GM23338 (cell line): ENCODE data around the gene CCDC186. TPM values are rescaled to one million over a fixed set of nuclear protein-coding genes. Genes with fewer than 3 reads are reported as not detected.

Experiments
- ATAC-seq: fragments of 200-7000 bp; cut with Tn5 transposase; 3 replicates; pipeline ENCODE4 v1.9.1; 2020
- DNase-seq: peaks from one replicate; pipeline ENCODE4 v3.0.0-alpha.2; 2015; ENCODE audit warnings: low spot score
- H2AFZ ChIP-seq: fragments of 200-600 bp; sonication (generic); 2 replicates; pipeline ENCODE4 v1.8.0; 2016; ENCODE audit warnings: antibody characterized with exemption, mild to moderate bottlenecking, moderate library complexity
- H3F3A ChIP-seq: fragments of 200-600 bp; sonication (generic); replicated peaks from 2 replicates; pipeline ENCODE4 v1.8.0; 2017; ENCODE audit warnings: antibody characterized with exemption, mixed run types, low read depth
- H3K27ac ChIP-seq: fragments of 200-600 bp; sonication (generic); 2 replicates; pipeline ENCODE4 v1.6.1; 2016; ENCODE audit warnings: low read depth
- H3K27me3 ChIP-seq: fragments of 200-600 bp; sonication (generic); 2 replicates; pipeline ENCODE4 v1.8.0; 2016; ENCODE audit warnings: mild to moderate bottlenecking, mixed run types, moderate library complexity; ENCODE audit not compliant: insufficient read depth
- H3K36me3 ChIP-seq: fragments of 200-600 bp; sonication (generic); 2 replicates; pipeline ENCODE4 v1.8.0; 2016; ENCODE audit warnings: mild to moderate bottlenecking; ENCODE audit not compliant: insufficient read depth
- H3K4me1 ChIP-seq: fragments of 200-600 bp; sonication (generic); 2 replicates; pipeline ENCODE4 v1.8.0; 2016; ENCODE audit warnings: mild to moderate bottlenecking, moderate library complexity; ENCODE audit not compliant: insufficient read depth
- H3K4me2 ChIP-seq: fragments of 200-600 bp; sonication (generic); 2 replicates; pipeline ENCODE4 v1.7.1; 2017; ENCODE audit warnings: mixed run types
- H3K4me3 ChIP-seq: fragments of 200-600 bp; sonication (generic); 2 replicates; pipeline ENCODE4 v1.6.1; 2016; ENCODE audit warnings: mixed run types
- H3K79me2 ChIP-seq: fragments of 200-600 bp; sonication (generic); replicated peaks from 2 replicates; pipeline ENCODE4 v1.8.0; 2017; ENCODE audit warnings: mild to moderate bottlenecking; ENCODE audit not compliant: insufficient read depth
- H3K9me2 ChIP-seq: fragments of 200-600 bp; sonication (generic); 2 replicates; pipeline ENCODE4 v1.8.0; 2017; ENCODE audit not compliant: insufficient read depth
- H4K20me1 ChIP-seq: fragments of 200-600 bp; sonication (generic); replicated peaks from 2 replicates; pipeline ENCODE4 v1.8.0; 2017; ENCODE audit warnings: mild to moderate bottlenecking; ENCODE audit not compliant: insufficient read depth
- H3K27ac Mint-ChIP-seq: 2 replicates; pipeline ENCODE4 v1.8.0; 2020; ENCODE audit warnings: inconsistent platforms, mild to moderate bottlenecking, moderate library complexity, mixed read lengths
- H3K27me3 Mint-ChIP-seq: 3 replicates; pipeline ENCODE4 v1.8.0; 2022; ENCODE audit warnings: low read depth, mild to moderate bottlenecking, moderate library complexity, mixed read lengths, inconsistent platforms; ENCODE audit not compliant: insufficient read depth, poor library complexity
- H3K36me3 Mint-ChIP-seq: 3 replicates; pipeline ENCODE4 v1.8.0; 2021; ENCODE audit warnings: low read depth, mild to moderate bottlenecking, inconsistent platforms, moderate library complexity, mixed read lengths
- H3K4me1 Mint-ChIP-seq: 3 replicates; pipeline ENCODE4 v1.8.0; 2020; ENCODE audit warnings: mild to moderate bottlenecking, inconsistent platforms, mixed read lengths
- H3K4me3 Mint-ChIP-seq: 3 replicates; pipeline ENCODE4 v1.8.0; 2021; ENCODE audit warnings: moderate library complexity, mild to moderate bottlenecking, inconsistent platforms, mixed read lengths
- H3K9me3 Mint-ChIP-seq: 3 replicates; pipeline ENCODE4 v1.8.0; 2020; ENCODE audit warnings: moderate library complexity, mild to moderate bottlenecking, inconsistent platforms, mixed read lengths
- CREB1 ChIP-seq: fragments of 250-450 bp; sonication (Bioruptor Pico); IDR thresholded peaks from 2 replicates; pipeline ENCODE4 v1.5.0; 2020; ENCODE audit warnings: low read depth, mild to moderate bottlenecking, moderate library complexity
- EZH2 ChIP-seq: fragments of 200-600 bp; sonication (generic); IDR thresholded peaks from one replicate; pipeline ENCODE4 v1.8.0; 2017; ENCODE audit warnings: antibody characterized with exemption, mild to moderate bottlenecking, low read depth; ENCODE audit not compliant: unreplicated experiment
- EZH2phosphoT487 ChIP-seq: fragments of 200-600 bp; sonication (generic); IDR thresholded peaks from one replicate; pipeline ENCODE4 v1.8.1; 2018; ENCODE audit warnings: antibody characterized with exemption; ENCODE audit not compliant: unreplicated experiment
- JUNB ChIP-seq: IDR thresholded peaks from one replicate; pipeline ENCODE4 v1.6.1; 2016; ENCODE audit warnings: antibody characterized with exemption; ENCODE audit not compliant: unreplicated experiment
- NANOG ChIP-seq: IDR thresholded peaks from 2 replicates; pipeline ENCODE4 v1.6.1; 2016; ENCODE audit warnings: antibody characterized with exemption, borderline replicate concordance
- POLR2AphosphoS5 ChIP-seq: IDR thresholded peaks from 2 replicates; pipeline ENCODE4 v1.6.1; 2016; ENCODE audit warnings: antibody characterized with exemption, low read depth
- STAT1 ChIP-seq: IDR thresholded peaks from one replicate; pipeline ENCODE4 v1.6.1; 2016; ENCODE audit warnings: antibody characterized with exemption; ENCODE audit not compliant: unreplicated experiment
- ZNF114 ChIP-seq: fragments of 250-450 bp; sonication (Bioruptor Pico); IDR thresholded peaks from 2 replicates; pipeline ENCODE4 v1.5.0; 2020; ENCODE audit warnings: mild to moderate bottlenecking, moderate library complexity
- ZNF331 ChIP-seq: fragments of 250-450 bp; sonication (Bioruptor Pico); IDR thresholded peaks from 2 replicates; pipeline ENCODE4 v1.5.0; 2020; ENCODE audit warnings: low read depth, mild to moderate bottlenecking, moderate library complexity
- polyA plus RNA-seq: library from polyadenylated mRNA; unstranded; fragments of >200 nt; fragmentation: Nextera tagmentation; extraction: Ambion mirVana; gene quantifications from 2 replicates; pipeline ENCODE4 v1.2.1, GENCODE V29; 2016
- total RNA-seq: library from RNA; depleted of rRNA; stranded (reverse); fragments of >200 nt; shearing (Covaris generic); gene quantifications from 2 replicates; pipeline ENCODE4 v1.2.3, GENCODE V29; 2014
- TF ChIP-seq, protein P1 (sequence below), 2 experiments: fragments of 200-600 bp in 1 of 2; sonication (generic) in 1 of 2; conservative IDR thresholded peaks; 2 replicates each; pipeline versions ENCODE4 v1.5.1 to v1.6.1; 2016 to 2017; ENCODE audit warnings: antibody characterized with exemption in 2 of 2, low read depth in 2 of 2, mild to moderate bottlenecking in 2 of 2, moderate library complexity in 1 of 2
- TF ChIP-seq, protein P2 (sequence below): IDR thresholded peaks from 2 replicates; pipeline ENCODE4 v1.6.1; 2016; ENCODE audit warnings: antibody characterized with exemption
- TF ChIP-seq, protein P3 (sequence below): IDR thresholded peaks from one replicate; pipeline ENCODE4 v1.6.1; 2018; ENCODE audit warnings: antibody characterized with exemption; ENCODE audit not compliant: unreplicated experiment

Gene CCDC186
- total and polyA plus RNA-seq, 2 experiments from 2014 or later = 24.2 to 50.7 TPM

DNA sequence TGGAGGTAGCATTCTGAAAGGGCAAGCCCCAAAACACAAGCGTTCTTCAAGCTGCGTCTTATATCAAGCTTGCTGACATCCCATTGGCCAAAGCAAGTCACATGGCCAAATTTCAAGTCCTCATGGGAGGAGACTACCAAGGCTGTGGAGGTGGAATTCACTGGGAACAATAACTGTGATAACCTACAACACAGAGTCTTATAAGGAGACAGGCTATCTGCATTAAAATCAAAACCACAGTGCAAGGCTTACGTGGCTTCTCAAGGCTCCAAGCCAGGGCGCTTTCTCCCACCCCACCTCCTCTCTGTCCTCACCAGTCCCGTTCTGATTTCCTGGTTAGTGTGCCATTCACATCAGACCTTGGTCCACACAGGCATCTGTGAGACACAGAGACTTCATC is 91.0 kb downstream of the CCDC186 start:
- no peak overlapping the region for H3K27ac Mint-ChIP-seq
- Histone ChIP-seq H2AFZ (0 out of 2 replicates have a peak overlapping the region, but pooled peaks have one; percentile 28), H4K20me1 (no peaks in the 10 kb centered on the region), H3K4me2 (no peak overlapping the region), H3K27ac (no peak overlapping the region), H3K4me3 (no peak overlapping the region), H3K4me1 (no peaks in the 10 kb centered on the region), H3F3A (0 out of 2 replicates have a peak, but pooled peaks cover 4% of the 10 kb centered on the region), H3K79me2 (no peaks in the 10 kb centered on the region), H3K9me2 (peaks cover 4% of the 10 kb centered on the region; the same call in 1 of the 2 replicates), H3K36me3 (no peaks in the 10 kb centered on the region), H3K27me3 (no peaks in the 10 kb centered on the region)
- 0 out of 3 replicates have a peak, but pooled peaks cover 1% of the 10 kb centered on the region for H3K4me1 Mint-ChIP-seq
- no peak overlapping the region for H3K4me3 Mint-ChIP-seq
- DNase-seq (no peak), ATAC-seq (no peak)
- TF ChIP-seq EZH2 (no peak), EZH2phosphoT487 (no peak)
- TF ChIP-seq, protein P1, sequence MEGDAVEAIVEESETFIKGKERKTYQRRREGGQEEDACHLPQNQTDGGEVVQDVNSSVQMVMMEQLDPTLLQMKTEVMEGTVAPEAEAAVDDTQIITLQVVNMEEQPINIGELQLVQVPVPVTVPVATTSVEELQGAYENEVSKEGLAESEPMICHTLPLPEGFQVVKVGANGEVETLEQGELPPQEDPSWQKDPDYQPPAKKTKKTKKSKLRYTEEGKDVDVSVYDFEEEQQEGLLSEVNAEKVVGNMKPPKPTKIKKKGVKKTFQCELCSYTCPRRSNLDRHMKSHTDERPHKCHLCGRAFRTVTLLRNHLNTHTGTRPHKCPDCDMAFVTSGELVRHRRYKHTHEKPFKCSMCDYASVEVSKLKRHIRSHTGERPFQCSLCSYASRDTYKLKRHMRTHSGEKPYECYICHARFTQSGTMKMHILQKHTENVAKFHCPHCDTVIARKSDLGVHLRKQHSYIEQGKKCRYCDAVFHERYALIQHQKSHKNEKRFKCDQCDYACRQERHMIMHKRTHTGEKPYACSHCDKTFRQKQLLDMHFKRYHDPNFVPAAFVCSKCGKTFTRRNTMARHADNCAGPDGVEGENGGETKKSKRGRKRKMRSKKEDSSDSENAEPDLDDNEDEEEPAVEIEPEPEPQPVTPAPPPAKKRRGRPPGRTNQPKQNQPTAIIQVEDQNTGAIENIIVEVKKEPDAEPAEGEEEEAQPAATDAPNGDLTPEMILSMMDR (conservative IDR thresholded peaks at IDR 0.05; ENCODE audit: low read depth in 2 of 2) = no peak
- H3K36me3 Mint-ChIP-seq = no peaks in the 10 kb centered on the region; the same call in 2 of the 3 replicates
- H3K27me3 Mint-ChIP-seq = peaks cover 9% of the 10 kb centered on the region
- H3K9me3 Mint-ChIP-seq = peaks cover 8% of the 10 kb centered on the region; the same call in 2 of the 3 replicates

DNA sequence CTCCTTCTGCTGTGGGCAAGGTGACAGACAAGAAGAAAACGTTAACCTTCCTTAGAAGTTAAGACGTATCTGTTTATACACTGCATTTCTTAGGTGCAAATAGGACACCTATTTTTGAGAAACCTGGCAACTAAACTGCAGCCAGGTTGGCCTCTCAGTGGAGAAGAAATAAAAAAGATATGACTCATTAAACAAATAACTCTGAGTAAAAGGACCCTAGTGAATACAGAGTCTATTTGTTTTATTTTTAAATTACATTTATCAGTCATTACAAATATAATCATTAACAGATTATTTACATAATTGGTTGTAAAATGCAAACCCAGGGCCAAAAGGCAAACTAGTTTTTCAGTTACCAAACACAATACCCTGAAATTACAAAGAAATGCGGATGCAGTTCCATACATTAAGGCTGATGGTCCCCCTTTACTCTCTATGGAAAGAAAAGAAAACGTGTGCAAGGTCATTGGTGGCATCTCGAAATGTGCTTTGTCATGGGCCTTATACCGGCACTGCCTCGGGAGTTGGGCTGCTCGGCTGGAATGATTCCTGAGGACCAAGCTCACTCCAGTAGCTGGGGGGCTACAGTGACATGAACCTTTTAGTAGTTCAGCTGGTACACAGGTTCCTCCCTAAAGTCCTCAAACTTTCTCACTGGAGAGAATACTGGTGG is 92.0 kb downstream of the CCDC186 start:
- Mint-ChIP-seq H3K36me3 (no peaks in the 10 kb centered on the region; the same call in 2 of the 3 replicates), H3K4me3 (no peak overlapping the region), H3K27me3 (peaks cover 9% of the 10 kb centered on the region), H3K9me3 (peaks cover 8% of the 10 kb centered on the region; the same call in 2 of the 3 replicates), H3K4me1 (peaks cover 7% of the 10 kb centered on the region; the same call in 2 of the 3 replicates), H3K27ac (peak overlapping the region; percentile 20; the same call in 1 of the 2 replicates)
- no peak for ATAC-seq
- Histone ChIP-seq H4K20me1 (no peaks in the 10 kb centered on the region), H2AFZ (no peak overlapping the region), H3K36me3 (no peaks in the 10 kb centered on the region), H3K27me3 (no peaks in the 10 kb centered on the region), H3F3A (0 out of 2 replicates have a peak, but pooled peaks cover 4% of the 10 kb centered on the region), H3K4me2 (no peak overlapping the region), H3K79me2 (no peaks in the 10 kb centered on the region), H3K4me1 (no peaks in the 10 kb centered on the region), H3K9me2 (peaks cover 4% of the 10 kb centered on the region; the same call in 1 of the 2 replicates), H3K4me3 (no peak overlapping the region), H3K27ac (no peak overlapping the region)
- no peak for DNase-seq
- TF ChIP-seq NANOG (no peak), JUNB (no peak), ZNF114 (CRISPR knock-in tag) (no peak), POLR2AphosphoS5 (no peak), CREB1 (CRISPR knock-in tag) (no peak), ZNF331 (CRISPR knock-in tag) (no peak), STAT1 (no peak)
- TF ChIP-seq, protein P2, sequence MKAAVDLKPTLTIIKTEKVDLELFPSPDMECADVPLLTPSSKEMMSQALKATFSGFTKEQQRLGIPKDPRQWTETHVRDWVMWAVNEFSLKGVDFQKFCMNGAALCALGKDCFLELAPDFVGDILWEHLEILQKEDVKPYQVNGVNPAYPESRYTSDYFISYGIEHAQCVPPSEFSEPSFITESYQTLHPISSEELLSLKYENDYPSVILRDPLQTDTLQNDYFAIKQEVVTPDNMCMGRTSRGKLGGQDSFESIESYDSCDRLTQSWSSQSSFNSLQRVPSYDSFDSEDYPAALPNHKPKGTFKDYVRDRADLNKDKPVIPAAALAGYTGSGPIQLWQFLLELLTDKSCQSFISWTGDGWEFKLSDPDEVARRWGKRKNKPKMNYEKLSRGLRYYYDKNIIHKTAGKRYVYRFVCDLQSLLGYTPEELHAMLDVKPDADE = no peak
- TF ChIP-seq, protein P3, sequence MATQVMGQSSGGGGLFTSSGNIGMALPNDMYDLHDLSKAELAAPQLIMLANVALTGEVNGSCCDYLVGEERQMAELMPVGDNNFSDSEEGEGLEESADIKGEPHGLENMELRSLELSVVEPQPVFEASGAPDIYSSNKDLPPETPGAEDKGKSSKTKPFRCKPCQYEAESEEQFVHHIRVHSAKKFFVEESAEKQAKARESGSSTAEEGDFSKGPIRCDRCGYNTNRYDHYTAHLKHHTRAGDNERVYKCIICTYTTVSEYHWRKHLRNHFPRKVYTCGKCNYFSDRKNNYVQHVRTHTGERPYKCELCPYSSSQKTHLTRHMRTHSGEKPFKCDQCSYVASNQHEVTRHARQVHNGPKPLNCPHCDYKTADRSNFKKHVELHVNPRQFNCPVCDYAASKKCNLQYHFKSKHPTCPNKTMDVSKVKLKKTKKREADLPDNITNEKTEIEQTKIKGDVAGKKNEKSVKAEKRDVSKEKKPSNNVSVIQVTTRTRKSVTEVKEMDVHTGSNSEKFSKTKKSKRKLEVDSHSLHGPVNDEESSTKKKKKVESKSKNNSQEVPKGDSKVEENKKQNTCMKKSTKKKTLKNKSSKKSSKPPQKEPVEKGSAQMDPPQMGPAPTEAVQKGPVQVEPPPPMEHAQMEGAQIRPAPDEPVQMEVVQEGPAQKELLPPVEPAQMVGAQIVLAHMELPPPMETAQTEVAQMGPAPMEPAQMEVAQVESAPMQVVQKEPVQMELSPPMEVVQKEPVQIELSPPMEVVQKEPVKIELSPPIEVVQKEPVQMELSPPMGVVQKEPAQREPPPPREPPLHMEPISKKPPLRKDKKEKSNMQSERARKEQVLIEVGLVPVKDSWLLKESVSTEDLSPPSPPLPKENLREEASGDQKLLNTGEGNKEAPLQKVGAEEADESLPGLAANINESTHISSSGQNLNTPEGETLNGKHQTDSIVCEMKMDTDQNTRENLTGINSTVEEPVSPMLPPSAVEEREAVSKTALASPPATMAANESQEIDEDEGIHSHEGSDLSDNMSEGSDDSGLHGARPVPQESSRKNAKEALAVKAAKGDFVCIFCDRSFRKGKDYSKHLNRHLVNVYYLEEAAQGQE = no peak
